Measurements from ENCODE around the gene CNNM1.
A peak's percentile ranks its signal among the peaks of the same experiment; 100 is the strongest.

Gene CNNM1

GRCh38 chr10:99424656-99425055, 95.5 kb downstream of the CNNM1 start:
- POLR2A ChIA-PET: no interaction called here
- DNase-seq (ENCODE audit: low read depth, low spot score): no peak
- no peak overlapping the region for H3K4me3 ChIP-seq (ENCODE audit: low read depth, low read length)
- CTCF ChIA-PET: interaction anchor here (1.3 to 4.3 kb wide), 2 partner anchors 10 to 14 kb away, joined by 3 to 29 read pairs; no protein-coding TSS in a partner anchor
- TF ChIP-seq CTCF (IDR thresholded peaks at IDR 0.05; ENCODE audit: insufficient read depth, low read length, missing control alignments): no peak

DNA sequence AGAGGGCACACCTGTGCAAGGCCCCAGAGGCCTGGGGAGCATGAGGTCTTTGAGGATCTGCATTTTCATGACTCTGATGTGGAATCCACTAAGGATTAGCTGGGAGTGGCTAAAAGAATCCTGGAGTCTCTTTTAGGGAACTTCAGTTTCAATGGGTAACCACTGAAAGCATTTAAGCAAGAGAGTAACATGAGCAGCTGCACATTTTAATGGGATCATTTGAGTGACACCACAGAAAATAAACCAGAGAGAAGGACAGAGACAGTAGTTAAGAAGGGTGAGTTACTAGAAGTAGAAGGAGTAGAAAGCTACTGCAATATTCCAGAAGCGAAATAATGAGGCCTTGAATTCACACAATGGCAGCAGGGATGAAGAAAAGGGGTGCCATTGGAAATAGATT, 96.0 kb downstream of the CNNM1 start:
- ChIA-PET CTCF (interaction anchor here (0.8 to 4.3 kb wide), 4 partner anchors 10 to 32 kb away, joined by 3 to 29 read pairs (median 3); no protein-coding TSS in a partner anchor), POLR2A (no interaction called here)
- no peak overlapping the region for H3K4me3 ChIP-seq (ENCODE audit: low read depth, low read length)
- DNase-seq (ENCODE audit: low read depth, low spot score): no peak
- no peak for TF ChIP-seq CTCF (IDR thresholded peaks at IDR 0.05; ENCODE audit: insufficient read depth, low read length, missing control alignments)

DNA sequence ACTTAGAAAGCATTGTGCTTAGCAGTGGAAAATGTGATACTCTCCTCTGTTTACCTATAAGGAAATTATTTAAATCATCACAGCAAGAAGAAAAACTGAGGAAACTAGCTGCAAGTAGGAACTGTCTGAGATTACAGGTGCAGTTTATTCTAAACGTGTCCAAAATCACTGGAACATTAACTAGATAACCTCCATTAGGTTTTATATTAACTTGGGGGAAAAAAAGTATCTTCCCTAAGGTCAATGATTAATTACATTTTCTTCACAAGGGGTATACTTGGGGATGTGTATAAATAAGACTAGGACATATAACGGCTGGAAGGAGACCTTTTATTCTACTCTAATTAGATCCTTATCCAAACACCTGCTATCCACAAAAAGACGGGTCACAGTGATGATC, 97.5 kb downstream of the CNNM1 start:
- POLR2A ChIA-PET: no interaction called here
- no peak for TF ChIP-seq CTCF (IDR thresholded peaks at IDR 0.05; ENCODE audit: insufficient read depth, low read length, missing control alignments)
- no peak overlapping the region for H3K4me3 ChIP-seq (ENCODE audit: low read depth, low read length)
- DNase-seq (ENCODE audit: low read depth, low spot score): no peak
- CTCF ChIA-PET: interaction anchor here (1.4 to 4.3 kb wide), 2 partner anchors 8 to 34 kb away, joined by 3 to 29 read pairs; no protein-coding TSS in a partner anchor

DNA sequence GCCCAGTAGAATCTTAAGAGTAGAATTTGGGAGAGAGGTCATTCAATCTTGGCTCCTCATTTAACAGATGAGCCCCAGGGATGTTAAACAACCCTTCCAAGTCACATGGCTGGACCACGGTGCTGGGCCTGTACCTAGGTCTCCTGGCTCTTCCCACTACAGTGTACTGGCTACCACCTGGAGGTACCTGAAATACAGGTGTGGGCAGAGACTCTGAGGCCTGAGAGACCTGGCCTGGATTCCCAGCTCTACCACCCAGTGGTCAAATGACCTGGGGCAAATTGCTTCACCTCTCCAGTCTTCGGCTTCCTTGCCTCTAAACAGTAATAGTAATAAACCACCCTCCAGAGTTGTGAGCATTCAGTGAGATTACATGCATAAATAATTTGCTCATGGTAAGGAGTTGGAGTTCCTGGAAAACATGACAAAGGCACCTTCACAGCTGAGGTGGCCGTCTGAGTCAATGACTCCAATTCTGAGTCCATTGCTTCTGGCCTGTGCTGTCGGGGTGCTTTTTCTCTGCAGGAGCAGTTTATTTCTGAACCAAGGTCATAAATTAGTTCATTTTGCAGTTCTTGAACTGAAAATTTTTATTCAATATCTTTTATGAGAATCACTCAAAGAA, 98.5 kb downstream of the CNNM1 start:
- no peak for TF ChIP-seq CTCF (IDR thresholded peaks at IDR 0.05; ENCODE audit: insufficient read depth, low read length, missing control alignments)
- H3K4me3 ChIP-seq (ENCODE audit: low read depth, low read length): no peak overlapping the region
- ChIA-PET POLR2A (no interaction called here), CTCF (interaction anchor here (1.1 kb wide), 1 partner anchor 8 kb away, joined by 4 read pairs; no protein-coding TSS in a partner anchor)
- no peak for DNase-seq (ENCODE audit: low read depth, low spot score)

DNA sequence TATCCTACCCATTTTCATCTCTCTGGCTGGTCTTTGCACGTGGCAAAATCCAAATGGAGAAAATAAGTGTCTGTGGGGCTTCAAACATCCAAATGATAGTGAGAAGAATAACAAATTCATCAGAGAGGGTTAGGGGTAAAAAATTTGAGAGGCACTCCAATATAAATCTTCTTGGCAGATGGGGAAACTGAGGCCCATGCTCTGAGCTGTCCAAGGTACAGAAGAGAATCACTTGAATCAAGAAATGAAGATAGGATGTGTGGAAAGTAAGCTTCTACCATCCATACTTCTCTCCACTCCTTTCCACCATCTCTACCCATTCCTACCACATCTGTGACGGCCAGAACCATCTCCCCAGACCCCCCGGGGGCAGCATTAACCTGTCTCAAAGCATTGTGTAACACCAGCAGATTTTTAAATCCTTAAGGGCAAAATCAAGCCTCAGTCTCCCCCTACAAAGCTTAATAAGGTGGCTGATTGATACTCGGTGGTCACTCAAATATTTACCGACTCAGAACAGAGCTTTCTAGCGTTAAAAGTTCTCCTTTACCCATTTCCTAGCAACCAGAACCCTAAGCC, 100.5 kb downstream of the CNNM1 start:
- DNase-seq (ENCODE audit: low read depth, low spot score): no peak
- CTCF ChIA-PET: interaction anchor here (0.7 to 5.4 kb wide), 6 partner anchors 10 to 186 kb away, joined by 3 to 35 read pairs (median 5); no protein-coding TSS in a partner anchor
- peak overlapping the region; percentile 100 for H3K4me3 ChIP-seq (ENCODE audit: low read depth, low read length)
- no peak for TF ChIP-seq CTCF (IDR thresholded peaks at IDR 0.05; ENCODE audit: insufficient read depth, low read length, missing control alignments)
- POLR2A ChIA-PET: interaction anchor here (0.8 kb wide), 1 partner anchor 181 kb away, joined by 3 read pairs; no protein-coding TSS in a partner anchor

- TF ChIP-seq CTCF (IDR thresholded peaks at IDR 0.05; ENCODE audit: insufficient read depth, low read length, missing control alignments): peak; percentile 9
- H3K4me3 ChIP-seq (ENCODE audit: low read depth, low read length): peak overlapping the region; percentile 100
- no peak for DNase-seq (ENCODE audit: low read depth, low spot score)
- CTCF ChIA-PET: interaction anchor here (0.7 to 5.4 kb wide), 8 partner anchors 10 to 191 kb away, joined by 3 to 35 read pairs (median 5); no protein-coding TSS in a partner anchor
- POLR2A ChIA-PET: interaction anchor here (0.5 to 1.0 kb wide), 4 partner anchors 8 to 181 kb away, joined by 3 to 6 read pairs (median 3); no protein-coding TSS in a partner anchor
These were observed 100.9 kb downstream of the CNNM1 start for GRCh38 chr10:99430116-99430450.
